Frontal cortex (tissue), 4 donors: Measurements from ENCODE around the gene KRT26. TPM values are rescaled to one million over a fixed set of nuclear protein-coding genes. Genes with fewer than 3 reads are reported as not detected.
"Not testable (repeated sequence)": the region's sequence is repeated elsewhere in the genome, so short reads cannot be mapped to it uniquely, and the experiment has no call there.

ENCODE experiments used
- DNase-seq, 2 donors: peaks; one replicate each; pipeline ENCODE4 v3.0.0; 2012; ENCODE audit warnings: low spot score in 2 of 2
- FAIRE-seq: peaks from 2 replicates; lab custom pipeline; 2012; peaks lifted over from hg19 to GRCh38; lab: Jason Lieb, UNC
- total RNA-seq: library from RNA; depleted of rRNA; stranded (reverse); fragments of >200 nt; gene quantifications from one replicate; pipeline ENCODE4 v1.2.3, GENCODE V29; 2014
- donor health status: control.
- donor health status: control.
- donor health status: control.

KRT26 gene
- total RNA-seq, 1 donor from 2014 or later: not detected

DNA sequence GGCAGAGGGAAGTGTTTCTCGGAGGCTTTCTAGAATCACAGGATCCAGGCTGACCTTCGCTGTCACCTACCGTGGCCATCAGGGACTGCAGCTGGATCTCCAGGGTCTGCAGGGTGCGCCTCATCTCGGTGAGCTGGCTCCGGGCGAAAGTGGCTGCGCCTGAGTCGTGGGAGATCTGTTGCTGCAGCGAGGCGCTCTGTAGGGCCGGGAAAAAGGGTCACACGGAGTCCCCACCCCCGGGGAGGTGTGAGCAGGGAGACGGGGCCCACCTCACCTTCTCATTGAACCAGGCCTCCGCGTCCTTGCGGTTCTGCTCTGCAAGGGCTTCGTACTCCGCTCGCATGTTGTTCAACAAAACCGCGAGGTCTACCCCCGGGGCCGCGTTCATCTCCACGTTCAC is 24.8 kb upstream of the KRT26 start:
- DNase-seq (no peak), FAIRE-seq (no peak)

DNA sequence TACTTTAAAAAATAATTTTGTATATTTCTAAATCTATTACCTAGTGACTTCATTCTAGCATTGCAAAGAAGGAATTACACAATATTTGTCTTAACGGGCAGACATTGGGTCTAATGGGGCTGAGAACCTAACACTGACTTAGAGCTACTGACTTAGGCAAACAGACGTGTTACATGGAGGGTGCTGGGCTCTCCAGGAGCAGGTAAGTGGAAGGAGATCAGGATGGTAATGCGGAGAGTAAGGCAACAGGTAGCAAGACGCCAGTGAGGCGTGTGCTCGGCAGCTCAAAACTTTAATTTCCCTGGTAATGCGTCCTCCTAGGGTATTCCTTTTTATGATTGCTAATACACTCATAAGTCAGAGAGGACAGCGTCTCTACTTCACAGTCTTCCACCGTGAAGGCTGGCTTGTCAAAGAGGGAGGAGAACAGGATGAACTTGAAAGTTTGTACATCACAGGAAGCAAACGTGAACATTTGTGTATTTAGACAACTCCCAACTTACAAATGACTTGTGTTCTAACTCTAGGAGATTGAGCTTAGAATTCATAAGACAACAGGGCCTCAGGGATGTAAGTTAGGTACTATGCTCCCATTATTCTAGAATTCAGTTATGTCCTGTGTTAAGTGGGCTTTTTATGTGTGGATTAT is 23.1 kb upstream of the KRT26 start:
- FAIRE-seq (no peak), DNase-seq (no peak)

DNA sequence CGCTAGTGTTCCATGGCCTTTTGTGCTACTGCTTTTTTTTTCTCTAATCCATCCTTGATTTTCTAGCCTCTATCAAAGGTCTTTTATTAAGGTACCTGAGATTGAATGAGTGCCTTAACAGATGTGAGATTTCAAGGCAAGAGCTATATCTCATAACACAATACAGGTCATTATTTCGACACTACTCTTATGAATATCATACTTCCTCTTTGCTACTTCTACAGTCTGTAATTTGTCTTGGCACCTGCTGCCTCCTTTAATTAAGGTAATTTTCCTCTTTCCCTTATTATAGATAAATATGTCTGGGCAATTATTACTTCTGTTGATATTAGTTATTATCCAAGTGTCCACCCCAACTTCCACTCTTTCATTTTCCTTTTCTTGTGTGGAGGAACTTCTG is 22.5 kb upstream of the KRT26 start:
- no peak for FAIRE-seq
- DNase-seq: no peak

DNA sequence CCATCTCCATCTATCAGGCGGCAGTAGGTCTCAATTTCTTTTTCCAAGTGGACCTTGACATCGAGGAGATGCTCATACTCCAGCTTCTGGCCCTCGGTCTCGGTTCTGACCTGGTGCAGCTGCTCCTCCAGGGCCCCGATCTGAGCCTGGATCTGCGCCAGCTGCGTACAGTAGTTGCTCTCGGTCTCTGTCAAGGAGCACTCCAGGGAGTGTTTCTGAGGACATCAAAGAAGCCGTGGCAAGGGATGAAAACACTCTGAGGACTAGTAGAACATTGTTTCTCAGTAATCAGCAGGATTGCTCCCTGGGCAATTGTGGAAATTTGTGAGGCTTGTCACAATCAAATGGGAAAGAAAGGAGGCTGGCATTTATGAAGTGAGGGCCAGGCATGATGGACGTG is 21.8 kb upstream of the KRT26 start:
- FAIRE-seq (no peak), DNase-seq (no peak)

DNA sequence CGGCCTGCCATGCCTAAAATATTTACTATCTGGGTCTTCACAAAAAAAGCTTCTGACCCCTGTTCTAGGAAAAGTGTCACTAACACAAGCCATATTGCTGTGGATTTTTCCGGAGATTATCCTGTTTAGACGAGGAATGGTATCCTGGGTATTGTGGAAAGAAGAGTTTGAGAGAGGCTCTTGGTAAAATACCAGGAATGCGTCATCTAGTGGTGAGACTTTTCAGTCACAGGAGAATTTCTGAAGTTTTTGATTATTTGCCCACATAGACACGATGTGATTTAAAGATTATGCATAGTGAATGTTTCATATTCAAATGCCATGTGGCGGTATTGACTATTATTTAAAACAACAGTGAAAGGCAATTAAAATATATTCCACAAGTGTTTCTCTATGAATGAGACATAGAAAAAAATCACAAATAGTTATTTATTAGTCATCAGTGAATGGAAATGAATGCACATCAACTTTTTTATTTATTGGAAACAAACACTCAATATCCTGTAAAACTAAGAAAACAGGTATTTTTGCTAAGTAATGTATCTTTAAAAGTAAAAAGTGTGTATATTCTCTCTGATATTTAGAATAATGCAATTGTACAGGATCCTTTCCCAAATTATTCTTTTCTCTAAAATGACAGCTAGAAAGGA is 19.9 kb upstream of the KRT26 start:
- FAIRE-seq (no peak), DNase-seq (no peak)

DNA sequence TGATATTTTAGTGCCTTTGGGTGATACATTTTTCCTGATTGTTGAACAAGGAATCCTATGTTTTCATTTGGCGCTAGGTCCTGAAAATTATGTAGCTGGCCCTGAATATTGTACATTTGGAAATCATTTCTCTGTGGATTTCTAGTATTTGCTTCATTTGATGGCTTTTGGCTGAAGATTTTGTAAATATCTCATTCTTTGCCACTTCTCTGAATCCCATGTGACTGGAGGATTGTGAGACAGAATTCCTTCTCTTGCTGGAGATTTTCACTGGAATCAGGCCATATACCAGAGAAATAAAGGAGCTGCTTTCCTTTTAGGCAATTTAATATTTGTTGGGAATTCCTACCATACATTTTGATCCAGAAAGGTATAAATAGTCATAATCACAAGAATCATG is 19.1 kb upstream of the KRT26 start:
- FAIRE-seq: no peak

DNA sequence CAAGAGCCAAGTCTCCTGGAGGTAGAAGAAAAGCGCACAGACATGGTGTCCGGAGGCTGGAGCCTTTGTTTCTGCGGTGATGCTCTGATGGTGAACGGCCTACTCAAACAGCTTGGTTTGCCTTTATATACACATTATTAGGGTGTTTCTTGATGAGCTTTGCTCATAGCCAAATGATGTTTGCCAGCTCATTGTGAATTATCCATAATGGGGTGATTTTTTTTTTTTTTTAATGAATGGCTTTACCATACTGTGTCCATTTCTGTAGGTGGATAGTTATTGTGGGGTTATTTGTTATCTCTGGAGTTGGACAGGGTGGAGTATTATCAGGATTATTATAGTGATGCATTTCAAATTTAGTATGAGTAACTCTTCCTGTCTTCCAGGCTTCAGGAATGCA is 10.4 kb upstream of the KRT26 start, which contains the start of gene KRT27:
Gene KRT27 (minus strand): TSS at position 101 of the 400 bp plus-strand sequence. CDS start 57 bp downstream, at position 44.
- no peak for FAIRE-seq
- DNase-seq: no peak

More for the DNA sequence above, 19.1 kb upstream of the KRT26 start:
- DNase-seq: no peak

DNA sequence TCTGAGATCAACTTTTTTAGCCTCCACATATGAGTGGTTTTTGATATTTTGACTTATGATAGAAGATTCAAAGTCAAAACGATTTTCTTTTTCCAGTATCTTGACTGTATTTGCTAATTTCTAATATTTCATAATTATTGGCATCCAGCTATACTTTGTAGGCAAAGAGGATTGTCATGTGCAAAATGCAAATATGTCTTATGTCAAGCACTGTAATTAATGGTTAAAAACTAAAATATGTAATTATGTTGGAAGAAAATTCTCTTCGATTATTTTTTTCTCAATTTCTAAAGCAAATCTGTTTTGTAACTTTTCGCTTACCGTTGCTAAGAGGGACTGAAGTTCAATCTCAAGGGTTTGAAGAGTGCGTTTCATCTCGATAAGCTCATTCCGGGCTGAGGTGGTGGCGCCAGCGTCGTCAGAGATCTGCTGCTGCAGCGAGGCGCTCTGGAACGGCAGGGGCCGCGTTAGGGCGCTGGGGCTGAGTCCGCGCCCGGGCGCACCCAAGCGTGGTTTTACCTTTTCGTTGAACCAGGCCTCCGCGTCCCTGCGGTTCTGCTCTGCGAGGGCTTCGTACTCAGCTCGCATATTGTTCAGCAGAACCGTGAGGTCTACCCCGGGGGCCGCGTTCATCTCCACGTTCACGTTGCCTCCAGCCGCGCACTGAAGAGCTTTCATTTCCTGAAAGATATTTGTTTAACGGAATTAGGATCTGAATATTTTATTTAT is 7.3 kb upstream of the KRT26 start:
- DNase-seq (no peak), FAIRE-seq (no peak)

DNA sequence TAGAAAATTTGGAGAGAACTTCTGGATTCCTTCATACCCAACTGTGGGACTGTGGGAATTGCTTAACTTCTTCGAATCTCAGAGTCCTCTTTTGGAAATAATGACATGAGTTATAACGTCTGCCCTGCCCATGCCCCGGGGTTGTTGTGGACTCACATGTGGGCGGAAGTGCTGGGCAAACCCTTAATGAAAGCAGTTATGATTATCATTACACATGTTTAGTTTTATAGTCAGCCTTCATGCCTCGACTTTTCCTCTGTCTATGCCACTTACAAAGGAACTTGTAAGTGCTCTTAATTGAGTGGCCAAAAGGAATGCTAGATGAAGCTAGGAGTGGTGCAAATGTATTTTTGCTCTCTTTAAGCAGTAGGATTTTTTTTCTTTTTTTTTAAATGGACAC is 6.5 kb upstream of the KRT26 start:
- DNase-seq (no peak), FAIRE-seq (no peak)

DNA sequence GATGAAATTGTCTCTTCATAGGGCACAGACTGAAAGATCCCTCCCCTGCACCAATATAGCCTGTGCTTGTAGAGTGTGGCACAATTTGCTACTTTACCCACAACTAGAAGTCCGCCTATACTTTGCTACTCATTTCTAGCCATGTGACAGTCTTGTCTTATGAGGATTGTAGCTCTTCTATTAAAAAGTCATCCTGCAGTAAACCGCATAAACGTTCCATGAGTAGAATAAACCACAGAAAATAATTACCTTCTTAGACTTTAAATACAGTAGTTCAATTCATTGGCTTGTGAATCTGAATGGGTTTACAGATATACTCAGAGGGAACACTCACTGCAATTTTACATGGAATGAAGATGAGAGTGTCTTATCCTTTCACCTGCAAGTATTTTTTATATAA is 6.0 kb upstream of the KRT26 start:
- FAIRE-seq: no peak

DNA sequence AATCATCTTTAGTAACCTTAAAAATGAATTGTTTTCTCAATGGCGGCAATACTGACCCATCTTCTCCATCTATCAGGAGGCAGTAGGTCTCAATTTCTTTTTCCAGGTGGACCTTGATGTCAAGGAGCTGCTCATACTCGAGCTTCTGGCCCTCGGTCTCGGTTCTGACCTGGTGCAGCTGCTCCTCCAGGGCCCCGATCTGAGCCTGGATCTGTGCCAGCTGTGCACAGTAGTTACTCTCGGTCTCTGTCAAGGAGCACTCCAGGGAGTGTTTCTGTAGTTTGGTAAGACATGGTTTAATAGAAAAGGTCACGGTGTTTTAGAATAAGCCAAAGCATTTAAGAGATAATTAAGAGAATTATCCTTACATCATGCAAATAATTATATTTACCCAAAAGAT is 5.5 kb upstream of the KRT26 start:
- FAIRE-seq (no peak), DNase-seq (no peak)

More for the DNA sequence above, 6.0 kb upstream of the KRT26 start:
- DNase-seq: no peak

DNA sequence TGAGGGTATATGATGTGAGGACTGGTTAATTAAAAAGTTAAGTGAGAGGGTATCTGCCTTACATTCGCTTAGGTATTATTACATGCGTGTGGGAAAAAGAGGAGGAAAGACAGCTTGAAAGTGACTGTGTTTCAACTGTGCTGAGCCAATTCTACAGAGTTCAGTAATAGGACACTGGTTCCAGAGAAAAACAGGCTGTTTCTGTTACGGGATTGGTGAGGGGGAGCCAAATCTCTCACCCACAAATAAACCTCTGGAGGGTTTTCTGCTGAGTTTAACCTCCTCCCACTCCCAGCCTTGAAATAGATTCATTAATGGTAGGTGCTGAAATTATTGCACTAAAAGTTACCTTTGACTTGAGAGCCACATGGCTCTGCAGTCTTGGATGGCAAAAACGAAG is 3.9 kb upstream of the KRT26 start:
- no peak for FAIRE-seq
- no peak for DNase-seq

DNA sequence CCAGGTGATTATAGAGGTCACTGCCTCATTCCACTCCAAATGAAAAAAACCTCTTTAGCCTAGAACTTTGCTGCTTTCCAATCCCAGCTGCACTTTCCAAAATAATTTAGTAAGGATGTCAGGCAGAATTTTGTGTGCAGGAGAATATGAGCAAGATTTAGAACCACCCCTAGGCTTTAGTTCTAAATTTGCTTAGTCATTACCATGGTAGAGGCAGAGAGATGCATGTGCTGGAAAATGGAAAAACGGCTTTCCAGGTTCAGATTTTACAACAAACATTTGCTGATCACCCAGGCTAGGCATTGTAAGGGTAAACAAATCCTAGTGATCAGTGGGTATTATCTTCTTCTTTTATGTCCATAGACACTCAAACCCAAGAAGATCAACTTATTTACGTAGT is 6.3 kb downstream of the KRT26 start:
- FAIRE-seq: no peak
- no peak for DNase-seq

DNA sequence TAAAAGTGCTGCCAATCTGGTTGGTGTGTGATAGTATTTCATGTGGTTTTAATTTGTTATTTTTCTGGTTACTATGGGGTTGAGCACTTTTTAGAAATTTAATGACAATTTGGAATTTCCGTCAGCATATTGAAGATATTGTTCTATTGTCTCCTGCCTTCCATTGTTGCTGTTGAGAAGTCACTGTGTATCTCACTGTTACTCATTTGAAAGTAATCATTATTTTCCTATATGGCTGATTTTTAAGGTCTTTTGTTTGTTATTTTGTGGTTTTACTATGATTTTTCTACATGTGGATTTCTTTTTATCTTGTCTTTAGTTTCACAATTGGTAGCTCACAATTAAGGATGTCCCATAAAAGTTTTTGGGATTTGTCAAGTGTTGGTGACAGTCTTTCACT is 8.2 kb downstream of the KRT26 start:
- DNase-seq (no peak), FAIRE-seq (no peak)

DNA sequence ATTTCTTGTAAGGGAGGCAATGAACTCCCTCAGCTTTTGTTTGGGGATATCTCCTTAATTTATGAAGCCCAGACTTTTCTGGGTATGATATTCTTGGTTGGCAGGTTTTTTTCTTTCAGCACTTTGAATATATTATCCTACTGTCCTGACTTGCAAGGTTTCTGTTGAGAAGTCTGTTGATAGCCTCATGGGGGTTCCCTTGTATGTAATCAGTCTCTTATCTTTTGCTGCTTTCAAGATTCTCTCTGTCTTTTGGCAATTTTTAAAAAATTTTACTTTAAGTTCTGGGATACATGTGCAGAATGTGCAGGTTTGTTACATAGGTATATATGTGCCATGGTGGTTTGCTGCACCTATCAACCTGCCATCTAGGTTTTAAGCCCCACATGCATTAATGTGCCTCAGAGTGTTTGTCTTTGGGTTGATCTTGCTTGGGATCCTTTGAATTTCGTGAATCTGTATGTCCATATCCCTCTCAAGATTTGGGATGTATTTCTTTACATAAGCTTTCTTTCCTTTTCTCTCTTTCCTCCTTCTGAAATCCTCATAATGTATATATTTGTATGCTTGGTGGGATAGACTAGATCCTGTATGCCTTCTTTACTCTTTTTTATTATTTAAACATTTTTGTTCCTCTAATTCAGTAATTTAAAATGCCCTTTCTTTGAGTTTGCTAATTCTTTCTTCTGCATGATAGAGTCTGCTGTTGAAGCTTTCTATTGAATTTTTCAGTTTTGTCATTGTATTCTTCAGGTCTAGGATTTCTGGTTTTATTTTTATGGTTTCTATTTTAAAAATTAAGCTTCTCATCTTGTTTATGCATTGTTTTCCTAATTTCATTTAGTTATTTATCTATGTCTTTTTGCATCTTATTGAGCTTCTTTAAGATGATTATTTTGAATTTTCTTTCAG is 11.6 kb downstream of the KRT26 start:
- no peak for DNase-seq
- FAIRE-seq: no peak

DNA sequence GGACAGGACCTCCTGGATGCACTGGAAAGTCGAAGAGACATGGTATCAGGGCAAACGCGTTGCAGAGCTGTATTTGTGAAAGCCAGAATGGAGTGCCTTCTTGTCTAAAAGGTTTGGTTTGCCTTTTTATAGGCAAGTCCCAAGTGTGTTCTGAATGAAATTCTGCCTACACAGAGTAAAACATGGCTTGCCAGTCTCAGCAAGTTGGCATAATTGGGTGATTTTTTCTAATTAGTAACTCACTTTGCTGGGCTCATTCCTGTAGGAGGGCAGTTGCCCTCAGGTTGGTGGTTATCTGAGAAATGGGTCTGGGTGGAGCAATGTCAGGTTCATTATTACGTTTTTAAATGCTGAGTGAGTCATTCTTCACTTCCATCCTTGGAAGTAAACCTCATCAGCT is 16.8 kb downstream of the KRT26 start, which contains the start of gene KRT25:
Gene KRT25 (minus strand): TSS at position 101 of the 400 bp plus-strand sequence. CDS start 60 bp downstream, at position 41.
- FAIRE-seq: no peak
- no peak for DNase-seq

DNA sequence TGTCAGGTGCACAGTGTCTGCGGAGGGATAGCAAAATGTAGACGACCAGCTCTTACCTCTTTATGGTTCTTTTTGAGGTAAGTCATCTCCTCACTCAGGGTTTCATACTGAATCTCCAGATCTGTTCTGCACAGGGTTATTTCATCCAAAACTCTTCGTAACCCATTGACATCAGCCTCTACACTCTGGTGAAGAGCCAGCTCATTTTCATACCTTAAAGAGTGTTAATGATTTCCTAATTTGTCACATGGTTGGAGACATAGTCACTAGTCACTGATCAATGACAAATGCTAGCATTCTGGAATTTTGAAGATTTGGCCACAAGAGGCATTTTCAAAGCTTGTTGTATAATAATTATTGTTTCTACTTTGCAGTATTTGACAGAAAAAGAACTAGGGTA is 18.2 kb downstream of the KRT26 start:
- no peak for FAIRE-seq

DNA sequence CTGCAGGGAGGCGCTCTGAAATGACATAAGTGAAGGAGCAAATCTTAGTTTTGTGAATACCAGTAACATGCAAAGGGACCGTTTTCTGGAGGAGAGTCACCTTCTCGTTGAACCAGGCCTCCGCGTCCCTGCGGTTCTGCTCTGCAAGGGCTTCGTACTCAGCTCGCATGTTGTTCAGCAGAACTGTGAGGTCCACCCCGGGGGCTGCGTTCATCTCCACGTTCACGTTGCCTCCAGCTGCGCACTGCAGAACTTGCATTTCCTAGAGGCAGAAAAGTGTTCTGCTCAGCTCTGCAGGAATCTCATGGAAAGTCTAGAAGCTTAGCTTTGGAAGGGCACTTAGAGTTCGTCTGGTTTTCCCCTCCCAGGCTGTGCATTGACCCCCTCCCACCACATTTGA is 20.9 kb downstream of the KRT26 start:
- DNase-seq (no peak), FAIRE-seq (no peak)

More for the DNA sequence above, 18.2 kb downstream of the KRT26 start:
- DNase-seq: no peak

DNA sequence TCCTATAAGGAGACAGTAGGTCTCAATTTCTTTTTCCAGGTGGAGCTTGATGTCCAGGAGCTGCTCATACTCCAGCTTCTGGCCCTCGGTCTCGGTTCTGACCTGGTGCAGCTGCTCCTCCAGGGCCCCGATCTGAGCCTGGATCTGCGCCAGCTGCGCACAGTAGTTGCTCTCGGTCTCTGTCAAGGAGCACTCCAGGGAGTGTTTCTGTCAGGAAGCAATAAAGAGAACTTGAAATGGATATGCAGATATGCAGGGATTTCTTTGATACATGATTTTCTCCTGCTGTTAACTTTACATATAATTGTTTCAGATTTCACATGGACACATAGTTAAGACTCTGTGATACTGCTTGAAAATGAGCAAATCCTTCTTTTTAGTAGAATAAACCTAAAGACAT is 21.6 kb downstream of the KRT26 start:
- DNase-seq (no peak), FAIRE-seq (no peak)

DNA sequence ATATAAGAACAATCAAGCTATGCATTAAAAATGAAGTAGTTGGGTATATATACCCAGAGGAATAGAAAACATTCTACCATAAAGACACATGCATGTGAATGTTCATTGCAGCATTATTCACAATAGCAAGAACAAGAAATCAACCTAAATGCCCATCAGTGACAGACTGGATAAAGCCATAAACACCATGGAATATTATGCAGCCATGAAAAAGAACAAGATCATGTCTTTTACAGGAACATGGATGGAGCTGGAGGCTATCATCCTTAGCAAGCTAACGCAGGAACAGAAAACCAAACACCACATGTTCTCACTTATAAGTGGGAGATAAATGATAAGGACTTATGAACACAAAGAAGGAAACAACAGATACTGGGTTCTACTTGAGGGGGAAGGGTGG is 23.3 kb downstream of the KRT26 start:
- FAIRE-seq, DNase-seq: not testable (repeated sequence)
